Right ventricle myocardium inferior (tissue), 1 donor: ENCODE measurements around the gene GP1BA. TPM values are rescaled to one million over a fixed set of nuclear protein-coding genes. Genes with fewer than 3 reads are reported as not detected.
A peak's percentile ranks its signal among the peaks of the same experiment; 100 is the strongest.

ENCODE experiments used
- ATAC-seq: fragments of 200-7000 bp; cut with Tn5 transposase; one replicate; pipeline ENCODE4 v1.9.1; 2020; ENCODE audit warnings: mild to moderate bottlenecking, moderate library complexity
- DNase-seq: peaks from one replicate; pipeline ENCODE4 v3.0.0; 2021; ENCODE audit errors: missing footprints
- intact Hi-C: fragments of 100-400 bp; cut with DNase I; formaldehyde crosslinking; loops from one replicate; pipeline ENCODE4 v1.11.0; 2022
- long read RNA-seq: library from polyadenylated mRNA; unstranded; transcript quantifications from one replicate; pipeline ENCODE4 v2.0.0, GENCODE V29; 2021
- total RNA-seq: library from RNA; stranded (reverse); fragmentation: NEBNext Ultra II Directional; extraction: Animal tissue kit (Norgen Biotek cat#: 25700); gene quantifications from one replicate; pipeline ENCODE4 v1.2.1, GENCODE V29; 2021
- donor health status: DM: no; HTN: yes; CAD: no; lungs with severe emphysema.

Gene GP1BA
- not detected for total RNA-seq
- long read RNA-seq, result 0 reads

GRCh38 chr17:4931963-4932362 lies at the start of gene GP1BA:
Gene GP1BA, plus strand, starts transcription at chr17:4932277. Its CDS starts 328 bp downstream, at chr17:4932605.
- no peak for ATAC-seq
- DNase-seq, result no peak
- intact Hi-C loops, result no loop called here

DNA sequence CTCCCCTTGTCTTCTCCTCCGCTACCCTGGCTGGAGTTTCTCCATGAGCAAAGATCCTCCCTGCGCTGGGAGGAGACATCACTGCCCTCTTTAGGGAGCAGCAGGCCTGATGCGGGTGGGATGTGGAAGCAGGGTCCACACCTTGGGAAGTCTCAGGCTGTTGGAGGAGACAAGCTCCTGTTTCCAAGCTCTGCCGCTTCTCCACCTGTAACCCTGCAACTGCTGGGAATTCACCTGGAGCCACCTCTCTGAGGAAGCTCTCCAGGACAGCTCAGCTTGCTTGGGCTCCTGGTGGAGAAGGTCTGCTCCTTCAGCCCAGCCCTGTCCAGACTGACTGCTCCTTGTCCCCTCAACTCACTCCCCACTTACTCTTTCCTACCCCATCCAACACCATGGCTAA lies 47.6 kb upstream of the GP1BA start:
- intact Hi-C loops, result loop anchor here (5.0 to 10.0 kb wide), 3 partner anchors 50 to 180 kb away; partner anchors contain the start of genes MINK1, PELP1 and PLD2
- no peak for DNase-seq
- no peak for ATAC-seq

GRCh38 chr17:4886830-4887229 lies 45.2 kb upstream of the GP1BA start:
- intact Hi-C loops, result loop anchor here (10.0 kb wide), 2 partner anchors 52 to 182 kb away; partner anchors contain the start of genes MINK1 and PELP1
- no peak for DNase-seq
- ATAC-seq, result no peak

- ATAC-seq, result no peak
- intact Hi-C loops, result loop anchor here (10.0 kb wide), 2 partner anchors 53 to 183 kb away; partner anchors contain the start of genes MINK1 and PELP1
- DNase-seq, result no peak
Measured at GRCh38 chr17:4887581-4887980, 44.5 kb upstream of the GP1BA start.

GRCh38 chr17:4891411-4892410 lies 40.4 kb upstream of the GP1BA start:
- no peak for ATAC-seq
- intact Hi-C loops, result no loop called here
- no peak for DNase-seq

- DNase-seq, result no peak
- no peak for ATAC-seq
- intact Hi-C loops, result no loop called here
Measured at GRCh38 chr17:4892499-4893221, 39.4 kb upstream of the GP1BA start.

GRCh38 chr17:4893272-4893671 lies 38.8 kb upstream of the GP1BA start:
- intact Hi-C loops, result no loop called here
- no peak for ATAC-seq
- DNase-seq, result no peak

GRCh38 chr17:4893721-4894560 lies 38.1 kb upstream of the GP1BA start:
- DNase-seq (no peak), ATAC-seq (no peak)
- intact Hi-C loops, result no loop called here

DNA sequence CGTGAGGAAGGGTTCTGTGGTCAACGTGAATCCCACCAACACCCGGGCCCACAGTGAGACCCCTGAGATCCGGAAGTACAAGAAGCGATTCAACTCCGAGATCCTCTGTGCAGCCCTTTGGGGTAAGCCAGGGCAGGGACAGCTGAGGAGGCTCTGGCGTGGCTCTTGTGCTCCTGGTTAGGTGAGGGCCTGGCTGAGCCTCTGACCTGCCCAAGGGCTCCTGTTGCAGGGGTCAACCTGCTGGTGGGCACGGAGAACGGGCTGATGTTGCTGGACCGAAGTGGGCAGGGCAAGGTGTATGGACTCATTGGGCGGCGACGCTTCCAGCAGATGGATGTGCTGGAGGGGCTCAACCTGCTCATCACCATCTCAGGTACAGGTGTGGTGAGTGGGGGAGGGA lies 37.0 kb upstream of the GP1BA start:
- intact Hi-C loops, result no loop called here
- DNase-seq (no peak), ATAC-seq (no peak)

DNA sequence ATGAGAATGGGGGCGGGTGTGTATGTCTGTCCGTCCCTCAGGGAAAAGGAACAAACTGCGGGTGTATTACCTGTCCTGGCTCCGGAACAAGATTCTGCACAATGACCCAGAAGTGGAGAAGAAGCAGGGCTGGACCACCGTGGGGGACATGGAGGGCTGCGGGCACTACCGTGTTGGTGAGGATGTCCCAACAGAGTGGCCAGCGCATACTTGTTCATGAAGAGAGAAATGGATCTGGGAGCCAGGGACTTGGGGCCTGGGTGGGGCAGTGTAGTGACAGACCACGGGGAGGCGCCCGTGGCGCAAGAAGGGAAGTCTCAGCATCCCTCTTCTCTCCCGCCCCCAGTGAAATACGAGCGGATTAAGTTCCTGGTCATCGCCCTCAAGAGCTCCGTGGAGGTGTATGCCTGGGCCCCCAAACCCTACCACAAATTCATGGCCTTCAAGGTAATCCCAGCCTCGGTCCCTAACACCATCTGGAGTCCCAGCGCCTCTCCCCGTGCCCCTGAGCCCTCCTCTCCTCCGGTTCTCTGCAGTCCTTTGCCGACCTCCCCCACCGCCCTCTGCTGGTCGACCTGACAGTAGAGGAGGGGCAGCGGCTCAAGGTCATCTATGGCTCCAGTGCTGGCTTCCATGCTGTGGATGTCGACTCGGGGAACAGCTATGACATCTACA lies 36.3 kb upstream of the GP1BA start:
- no peak for DNase-seq
- intact Hi-C loops, result no loop called here
- ATAC-seq, result no peak

DNA sequence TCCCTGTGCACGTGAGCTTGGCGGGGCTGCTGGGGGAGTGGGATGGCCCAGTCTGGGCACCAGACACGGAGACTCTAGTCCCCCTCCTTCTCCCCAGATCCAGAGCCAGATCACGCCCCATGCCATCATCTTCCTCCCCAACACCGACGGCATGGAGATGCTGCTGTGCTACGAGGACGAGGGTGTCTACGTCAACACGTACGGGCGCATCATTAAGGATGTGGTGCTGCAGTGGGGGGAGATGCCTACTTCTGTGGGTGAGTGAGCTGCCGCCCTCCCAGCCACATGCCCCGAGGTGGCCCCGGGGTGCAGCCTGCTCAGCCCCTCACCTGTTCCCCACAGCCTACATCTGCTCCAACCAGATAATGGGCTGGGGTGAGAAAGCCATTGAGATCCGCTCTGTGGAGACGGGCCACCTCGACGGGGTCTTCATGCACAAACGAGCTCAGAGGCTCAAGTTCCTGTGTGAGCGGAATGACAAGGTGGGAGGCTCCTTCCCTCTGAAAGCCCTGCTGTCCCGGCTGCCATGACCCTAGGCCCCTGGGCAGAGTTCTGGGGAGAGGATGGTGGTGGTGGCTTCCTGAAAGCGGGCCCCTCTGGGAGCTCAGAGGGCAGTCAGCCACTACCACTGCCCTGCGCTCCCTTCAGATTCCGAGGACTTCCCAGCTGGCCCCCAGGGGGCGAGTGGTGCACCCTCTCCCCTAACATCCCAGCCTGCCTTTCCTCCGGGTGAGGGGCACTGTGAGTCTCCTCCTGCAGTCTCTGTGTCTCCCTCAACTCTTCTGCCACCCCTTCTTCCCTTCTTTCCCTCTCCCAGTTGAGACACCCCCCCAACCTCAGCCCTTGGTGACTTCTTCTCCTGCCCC lies 35.5 kb upstream of the GP1BA start:
- intact Hi-C loops, result no loop called here
- ATAC-seq, result no peak
- DNase-seq, result no peak

DNA sequence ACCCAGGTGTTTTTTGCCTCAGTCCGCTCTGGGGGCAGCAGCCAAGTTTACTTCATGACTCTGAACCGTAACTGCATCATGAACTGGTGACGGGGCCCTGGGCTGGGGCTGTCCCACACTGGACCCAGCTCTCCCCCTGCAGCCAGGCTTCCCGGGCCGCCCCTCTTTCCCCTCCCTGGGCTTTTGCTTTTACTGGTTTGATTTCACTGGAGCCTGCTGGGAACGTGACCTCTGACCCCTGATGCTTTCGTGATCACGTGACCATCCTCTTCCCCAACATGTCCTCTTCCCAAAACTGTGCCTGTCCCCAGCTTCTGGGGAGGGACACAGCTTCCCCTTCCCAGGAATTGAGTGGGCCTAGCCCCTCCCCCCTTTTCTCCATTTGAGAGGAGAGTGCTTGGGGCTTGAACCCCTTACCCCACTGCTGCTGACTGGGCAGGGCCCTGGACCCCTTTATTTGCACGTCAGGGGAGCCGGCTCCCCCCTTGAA lies 34.8 kb upstream of the GP1BA start:
- intact Hi-C loops, result no loop called here

GRCh38 chr17:4897785-4898184 lies 34.3 kb upstream of the GP1BA start:
- intact Hi-C loops, result no loop called here
- ATAC-seq, result no peak

More for the DNA sequence above, 34.8 kb upstream of the GP1BA start:
- ATAC-seq (no peak), DNase-seq (no peak)

GRCh38 chr17:4898351-4898750 lies 33.7 kb upstream of the GP1BA start:
- DNase-seq (no peak), ATAC-seq (no peak)
- intact Hi-C loops, result no loop called here

More at GRCh38 chr17:4897785-4898184, 34.3 kb upstream of the GP1BA start:
- DNase-seq, result no peak

DNA sequence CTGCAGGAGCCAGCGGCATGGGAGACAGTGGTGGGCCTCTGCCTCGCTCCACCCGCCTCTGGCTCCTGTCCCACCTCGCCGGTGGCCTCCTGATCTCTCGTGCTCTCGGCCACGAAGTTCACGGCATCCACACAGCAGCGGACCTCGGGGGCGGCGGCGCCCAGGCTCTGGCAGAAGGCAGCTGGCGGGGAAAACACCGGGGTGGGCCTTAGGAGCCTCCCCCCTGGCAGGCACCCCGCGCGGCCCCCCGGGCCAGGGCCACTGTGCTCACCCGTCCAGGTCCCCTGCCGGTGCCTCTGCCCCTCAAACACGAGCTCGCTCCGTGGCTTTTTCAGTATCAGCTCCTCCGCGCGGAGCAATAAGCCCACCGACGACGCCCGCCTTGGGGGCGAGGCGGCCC lies 33.1 kb upstream of the GP1BA start:
- intact Hi-C loops, result no loop called here
- ATAC-seq, result no peak
- DNase-seq, result no peak

DNA sequence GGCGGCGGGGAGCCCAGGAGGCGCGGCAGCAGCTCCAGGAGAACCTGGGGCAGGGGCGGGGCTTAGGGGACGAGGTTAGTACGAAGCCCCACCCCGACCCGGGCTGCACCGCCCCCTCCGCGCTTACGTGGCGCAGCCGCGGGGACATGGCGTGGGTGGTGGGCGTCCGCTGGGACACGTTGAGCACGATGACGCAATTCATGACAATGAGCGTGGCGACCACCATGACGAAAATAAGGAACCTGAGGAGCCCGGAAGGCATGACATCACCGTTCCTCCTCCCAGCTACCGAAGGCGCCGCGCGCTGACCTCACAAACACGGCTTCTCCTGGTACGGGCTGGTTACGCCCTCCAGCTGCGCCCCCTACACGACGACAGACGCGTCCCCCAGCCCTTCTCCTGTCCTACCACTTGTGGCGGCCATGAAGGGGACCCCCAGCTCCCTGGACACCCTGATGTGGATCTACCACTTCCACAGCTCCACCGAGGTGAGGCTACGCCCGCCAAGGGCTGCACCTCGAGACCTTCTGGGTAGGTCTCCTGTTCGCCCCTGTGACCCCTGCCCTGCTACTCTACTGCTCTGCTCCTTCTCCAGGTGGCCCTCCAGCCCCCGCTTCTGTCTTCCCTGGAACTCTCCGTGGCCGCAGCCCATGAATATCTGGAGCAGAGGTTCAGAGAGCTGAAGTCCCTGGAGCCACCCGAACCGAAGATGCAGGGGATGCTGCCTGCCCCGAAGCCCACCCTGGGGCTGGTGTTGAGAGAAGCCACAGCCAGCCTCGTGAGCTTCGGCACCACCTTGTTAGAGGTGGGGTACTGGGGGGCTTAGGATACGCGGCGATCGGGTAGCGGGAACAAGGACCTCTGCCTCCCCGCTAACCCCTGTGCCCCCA lies 32.5 kb upstream of the GP1BA start, which contains the start of gene C17orf107:
C17orf107 (plus strand) TSS at position 196 of the 890 bp plus-strand sequence; CDS start at position 423, 227 bp downstream.
- DNase-seq (peak; percentile 93), ATAC-seq (peak; percentile 75)
- intact Hi-C loops, result loop anchor here (10.0 kb wide), 1 partner anchor 55 kb away; no protein-coding TSS in a partner anchor
